Fibroblast of lung (primary cell): Measurements from ENCODE around the gene HCST.

Experiments used
- CTCF ChIP-seq, 2 donors: IDR thresholded peaks in 1 of 2; conservative IDR thresholded peaks in 1 of 2; 1 replicate in 1 of 2; 2 replicates in 1 of 2; pipeline ENCODE4 v1.5.1; 2011 to 2012; ENCODE audit warnings: low read length in 2 of 2, control low read depth in 1 of 2, inconsistent platforms in 1 of 2, low read depth in 1 of 2, mild to moderate bottlenecking in 1 of 2
- EZH2 ChIP-seq: IDR thresholded peaks from 2 replicates; pipeline ENCODE4 v1.5.1; 2012; ENCODE audit warnings: low read length, control low read depth, mild to moderate bottlenecking; ENCODE audit errors: missing control alignments

GRCh38 chr19:35868172-35868822 lies 34.0 kb upstream of the HCST start, which contains the start of gene APLP1:
- TF ChIP-seq CTCF (conservative IDR thresholded peaks at IDR 0.05 in 1 of 2, IDR thresholded peaks at IDR 0.05 in 1 of 2; ENCODE audit: low read depth in 1 of 2, low read length in 2 of 2) (no peak), EZH2 (no peak)
